ENCODE data around the gene HOXC13.

Gene HOXC13

DNA sequence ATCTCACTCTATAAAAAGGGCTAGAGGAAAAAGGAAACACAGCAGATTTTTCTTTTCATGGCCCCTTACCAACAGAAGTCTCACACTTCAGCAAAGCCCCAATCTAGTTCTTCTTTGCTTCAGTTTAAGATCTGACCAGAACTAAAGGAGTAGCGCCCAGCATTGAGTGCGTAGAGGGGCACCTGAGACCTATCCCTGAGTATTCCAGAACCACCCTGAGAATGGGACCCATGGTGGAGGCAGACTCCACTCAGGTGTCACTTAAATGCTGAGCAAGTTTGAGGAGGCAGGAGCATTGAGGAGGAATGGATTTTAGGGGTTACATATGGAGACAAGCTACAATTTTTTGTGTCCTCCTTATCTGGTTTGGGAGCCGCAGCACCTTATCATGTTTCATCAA lies 32.5 kb downstream of the HOXC13 start:
- DNase-seq (ENCODE audit: low read depth): no peak

DNA sequence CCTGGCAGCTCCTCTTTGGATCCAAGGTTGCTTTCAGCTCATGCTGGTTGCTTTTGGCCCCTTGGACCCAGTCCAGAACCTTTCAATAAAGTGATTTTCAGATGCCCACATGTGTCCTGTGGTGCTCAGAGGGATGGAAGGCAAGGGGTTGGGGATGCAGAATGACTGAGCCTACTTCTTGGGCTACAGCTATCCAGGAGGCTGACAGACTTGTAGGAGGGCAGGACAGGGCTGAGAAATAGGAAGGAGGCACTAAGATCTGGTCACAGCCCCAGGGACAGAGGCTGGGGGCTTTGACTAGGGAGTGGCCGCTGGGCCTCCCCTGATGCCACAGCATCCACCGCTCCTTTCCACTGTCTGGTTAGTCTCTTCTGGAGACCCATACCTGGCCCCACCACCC lies 33.1 kb downstream of the HOXC13 start:
- DNase-seq (ENCODE audit: low read depth): no peak

DNA sequence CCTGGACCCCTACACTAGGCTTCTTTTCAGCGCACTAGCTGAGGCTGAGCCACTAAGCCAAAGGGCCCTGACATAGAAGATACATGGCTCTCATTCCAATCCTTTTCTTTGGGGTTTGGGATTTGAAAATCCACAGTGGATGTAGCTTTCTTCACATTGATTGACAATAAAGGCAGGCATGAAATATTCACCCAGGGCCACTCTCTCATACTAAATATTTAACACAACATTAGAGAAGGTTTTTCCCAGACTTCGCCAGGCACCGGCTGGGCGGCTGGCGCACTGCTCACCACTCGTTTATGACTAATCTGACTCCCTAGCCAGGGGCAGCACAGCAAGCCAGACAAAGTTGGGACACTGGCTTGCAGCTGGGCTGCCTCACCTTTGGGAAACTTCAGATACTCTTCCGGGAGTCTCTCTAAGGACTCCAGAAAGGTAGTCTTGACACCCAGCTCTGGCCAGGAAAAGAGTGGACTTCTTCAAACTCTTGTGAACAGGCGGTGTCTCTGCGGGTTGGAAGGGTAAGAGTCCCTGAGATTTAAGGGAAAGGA lies 33.6 kb downstream of the HOXC13 start:
- DNase-seq (ENCODE audit: low read depth): no peak

DNA sequence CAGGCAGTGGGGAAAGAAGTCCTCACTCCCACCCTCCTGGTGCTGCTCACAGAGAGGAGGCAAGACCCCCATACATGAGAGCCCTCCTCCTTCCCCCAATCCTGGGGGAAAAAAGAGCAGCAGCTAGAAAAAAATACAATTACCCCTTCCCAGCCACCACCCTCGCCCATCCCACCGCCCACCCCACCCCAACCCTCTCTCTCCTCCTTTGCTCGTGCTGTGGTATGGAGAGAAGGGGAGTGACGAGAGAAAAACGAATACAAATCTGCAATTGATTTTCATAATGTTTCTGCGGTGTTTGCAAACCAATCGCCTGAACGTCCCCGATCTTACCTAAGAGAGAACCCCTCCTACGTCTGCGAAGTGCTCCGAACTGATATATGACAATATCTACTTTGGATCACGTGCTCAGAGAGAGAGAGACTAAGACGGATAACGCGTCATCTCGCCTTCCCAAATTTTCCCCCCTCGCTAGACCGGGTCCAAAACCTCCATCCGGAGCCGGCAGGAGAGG lies 34.1 kb downstream of the HOXC13 start, which contains the start of gene HOXC11:
Gene HOXC11, plus strand, starts transcription at position 405 of the 514 bp plus-strand sequence. CDS start 116 bp downstream, outside the sequence.
- DNase-seq (ENCODE audit: low read depth): no peak

DNA sequence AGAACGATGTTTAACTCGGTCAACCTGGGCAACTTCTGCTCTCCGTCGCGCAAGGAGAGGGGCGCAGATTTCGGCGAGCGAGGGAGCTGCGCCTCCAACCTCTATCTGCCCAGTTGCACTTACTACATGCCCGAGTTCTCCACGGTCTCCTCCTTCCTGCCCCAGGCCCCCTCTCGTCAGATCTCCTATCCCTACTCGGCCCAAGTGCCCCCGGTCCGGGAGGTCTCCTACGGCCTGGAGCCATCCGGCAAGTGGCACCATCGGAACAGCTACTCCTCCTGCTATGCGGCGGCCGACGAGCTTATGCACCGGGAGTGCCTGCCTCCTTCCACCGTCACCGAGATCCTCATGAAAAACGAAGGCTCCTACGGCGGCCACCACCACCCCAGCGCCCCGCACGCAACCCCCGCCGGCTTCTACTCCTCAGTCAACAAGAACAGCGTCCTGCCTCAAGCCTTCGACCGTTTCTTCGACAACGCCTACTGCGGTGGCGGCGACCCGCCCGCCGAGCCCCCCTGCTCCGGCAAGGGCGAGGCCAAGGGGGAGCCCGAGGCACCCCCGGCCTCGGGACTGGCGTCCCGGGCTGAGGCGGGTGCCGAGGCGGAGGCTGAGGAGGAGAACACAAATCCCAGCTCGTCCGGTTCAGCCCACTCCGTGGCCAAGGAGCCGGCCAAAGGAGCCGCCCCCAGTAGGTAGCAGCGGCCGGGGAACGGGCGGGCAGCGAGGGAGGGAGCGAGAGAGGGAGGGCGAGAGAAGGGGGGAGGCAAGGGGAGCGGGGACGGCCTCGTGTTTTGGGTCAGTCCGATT lies 34.8 kb downstream of the HOXC13 start:
- no peak for DNase-seq (ENCODE audit: low read depth)

DNA sequence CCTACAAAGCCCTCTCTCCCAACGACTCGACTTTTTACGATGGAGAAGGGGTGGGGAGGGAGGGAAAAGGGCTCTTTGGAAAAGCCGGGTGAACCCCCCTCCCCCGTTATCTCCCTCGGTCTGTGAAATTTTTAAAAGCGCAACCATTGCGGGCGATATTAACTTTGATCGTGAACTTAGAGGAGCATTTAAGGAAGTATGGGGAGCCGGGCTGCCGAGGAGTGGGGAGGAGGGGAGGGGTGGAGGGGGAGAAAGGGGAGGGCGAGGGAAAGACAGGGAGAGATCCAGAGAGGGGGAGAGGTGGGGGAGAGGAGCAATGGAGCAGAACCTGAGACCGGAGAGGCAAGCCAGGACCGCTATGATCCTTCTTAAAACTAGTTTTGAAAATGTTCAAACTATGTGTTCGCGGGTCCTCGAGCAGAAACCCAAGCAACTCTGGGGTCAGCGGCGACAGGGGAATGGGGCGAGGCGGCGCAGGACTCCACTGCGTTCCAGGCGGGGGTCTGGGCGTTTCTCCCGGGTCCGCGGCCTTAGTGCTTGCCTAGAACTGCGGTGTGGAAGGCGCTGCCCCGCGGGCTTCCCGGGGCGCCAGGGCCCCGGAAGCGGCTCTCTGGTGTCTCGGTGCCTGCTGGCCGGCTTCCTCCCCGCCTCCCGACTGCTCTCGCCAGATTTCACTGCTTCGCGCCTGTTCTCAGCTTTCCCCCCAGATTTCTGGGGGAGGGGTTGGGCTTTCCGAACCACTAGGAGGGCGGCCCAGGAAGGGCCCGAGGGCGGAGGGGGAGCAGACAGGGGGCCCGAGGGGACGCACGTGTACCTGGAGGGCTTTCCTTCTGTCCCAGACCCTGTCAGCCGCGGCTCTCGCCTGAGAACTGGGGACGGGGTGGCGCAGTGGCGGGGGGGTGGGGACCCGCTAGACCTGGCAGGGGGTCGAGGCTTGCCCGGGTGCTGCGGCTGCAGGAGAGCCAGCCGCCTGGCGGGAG lies 35.7 kb downstream of the HOXC13 start, which contains the start of gene HOTAIR:
Gene HOTAIR, minus strand, starts transcription at position 871 of the 980 bp plus-strand sequence.
- DNase-seq (ENCODE audit: low read depth): no peak

DNA sequence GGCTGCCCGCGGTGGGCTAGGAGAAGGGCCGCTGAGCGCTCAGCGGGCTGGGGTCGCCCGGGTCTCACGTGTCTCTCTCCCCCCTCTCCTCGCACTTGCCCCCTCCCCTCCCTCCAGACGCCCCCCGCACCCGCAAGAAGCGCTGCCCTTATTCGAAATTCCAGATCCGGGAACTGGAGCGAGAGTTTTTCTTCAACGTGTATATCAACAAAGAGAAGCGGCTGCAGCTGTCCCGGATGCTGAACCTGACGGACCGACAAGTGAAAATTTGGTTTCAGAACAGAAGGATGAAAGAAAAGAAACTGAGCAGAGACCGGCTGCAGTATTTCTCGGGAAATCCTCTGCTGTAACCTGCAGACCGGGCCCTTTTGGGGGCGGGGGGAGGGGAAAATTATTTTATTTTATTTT lies 36.4 kb downstream of the HOXC13 start:
- DNase-seq (ENCODE audit: low read depth): no peak

DNA sequence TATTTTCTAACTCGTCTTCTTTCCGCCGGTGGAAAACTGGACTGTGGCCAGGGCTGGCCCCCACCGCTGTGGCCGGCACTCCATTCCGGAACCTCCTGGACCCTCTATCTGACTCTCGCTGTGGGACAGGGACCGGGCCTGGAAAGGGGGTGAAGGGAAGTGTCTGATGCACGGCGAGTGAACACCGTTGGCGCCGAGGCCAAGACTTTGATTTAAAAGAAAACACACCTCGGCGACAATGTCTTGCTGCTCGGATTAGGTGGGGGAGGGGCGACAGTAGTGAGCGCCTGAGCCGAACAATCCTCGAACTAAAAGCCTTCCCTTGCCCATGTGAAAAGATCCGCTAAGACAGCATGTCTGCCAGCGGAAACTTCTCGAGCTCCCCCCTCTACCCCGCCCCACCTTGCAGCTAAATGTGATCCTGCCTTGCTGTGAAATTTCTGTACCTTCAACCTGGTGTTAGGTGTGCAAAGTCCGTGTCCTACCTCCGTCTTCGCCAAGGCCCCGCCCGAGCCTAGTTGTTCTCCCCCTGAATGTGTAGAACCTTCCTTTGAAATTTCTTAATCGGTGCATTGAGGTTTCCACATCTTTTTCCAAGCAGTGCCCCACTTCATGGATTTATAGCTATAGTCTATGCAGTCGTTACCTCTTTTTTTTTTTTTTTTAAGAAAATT lies 37.0 kb downstream of the HOXC13 start:
- no peak for DNase-seq (ENCODE audit: low read depth)

DNA sequence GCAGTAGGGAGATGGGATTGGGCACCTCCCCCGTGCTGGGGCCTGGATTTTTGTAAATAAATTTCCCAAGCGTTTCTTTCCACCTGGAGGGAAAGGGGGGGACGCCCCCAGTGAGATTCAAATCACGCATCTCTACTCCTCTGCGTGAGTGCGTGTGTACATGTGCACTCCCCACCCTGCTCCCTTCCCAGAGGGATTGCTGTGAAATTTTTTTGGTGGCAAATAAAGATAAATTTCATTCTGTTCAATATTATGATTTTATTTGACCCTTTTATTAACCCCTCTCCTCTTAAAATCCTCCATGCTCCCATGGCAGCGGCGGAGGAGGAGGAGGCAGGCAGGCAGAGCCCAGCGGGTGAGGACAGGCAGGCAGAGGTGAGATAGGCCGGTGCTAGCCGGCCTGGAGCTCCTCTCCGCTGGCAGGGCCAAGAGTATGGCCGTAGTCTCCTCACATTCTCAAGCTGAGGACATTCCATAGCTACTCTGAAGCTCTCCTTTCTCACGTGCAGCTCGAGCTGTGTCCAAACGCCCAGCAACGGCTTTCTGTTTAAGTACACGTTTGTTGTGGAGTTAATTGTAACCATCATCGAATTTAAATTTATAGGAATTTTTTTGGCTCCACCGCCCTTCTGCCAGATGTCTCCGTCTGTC lies 37.7 kb downstream of the HOXC13 start:
- no peak for DNase-seq (ENCODE audit: low read depth)

DNA sequence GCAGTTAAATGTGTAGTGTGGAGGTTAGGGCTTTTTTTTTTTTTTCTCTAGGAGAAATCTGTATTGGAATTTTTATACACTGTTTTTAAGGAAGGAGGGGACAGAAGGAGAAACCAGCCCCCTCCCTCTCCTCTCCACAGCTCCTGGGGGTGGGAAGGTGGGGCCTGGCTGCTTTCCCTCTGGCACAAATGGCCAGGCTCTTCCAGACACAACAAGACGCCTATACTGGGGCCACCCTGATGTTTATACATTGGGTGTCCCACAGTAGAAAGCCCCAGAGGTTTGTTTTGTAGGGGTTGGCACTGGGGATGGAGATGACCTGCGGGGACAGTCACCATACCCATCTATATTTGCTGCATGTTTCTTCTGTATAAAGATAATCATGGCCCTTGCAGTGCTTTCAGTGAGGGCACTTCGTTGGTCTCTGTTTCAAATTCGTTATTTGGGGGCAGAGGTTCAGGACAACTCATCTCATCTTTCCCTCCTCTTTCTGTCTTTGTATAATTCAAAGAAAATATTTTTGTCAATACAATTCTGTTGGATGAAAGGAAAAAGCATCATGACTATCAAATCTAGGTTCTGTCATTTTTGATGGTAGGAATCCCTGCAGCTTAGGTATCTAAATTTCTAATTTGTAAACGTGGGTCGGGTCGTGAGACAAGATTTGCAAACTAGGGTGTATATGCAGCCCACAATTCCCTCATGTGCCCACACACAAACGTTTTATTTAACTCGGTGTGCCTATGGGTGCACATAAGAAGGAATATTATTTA lies 38.4 kb downstream of the HOXC13 start:
- no peak for DNase-seq (ENCODE audit: low read depth)

DNA sequence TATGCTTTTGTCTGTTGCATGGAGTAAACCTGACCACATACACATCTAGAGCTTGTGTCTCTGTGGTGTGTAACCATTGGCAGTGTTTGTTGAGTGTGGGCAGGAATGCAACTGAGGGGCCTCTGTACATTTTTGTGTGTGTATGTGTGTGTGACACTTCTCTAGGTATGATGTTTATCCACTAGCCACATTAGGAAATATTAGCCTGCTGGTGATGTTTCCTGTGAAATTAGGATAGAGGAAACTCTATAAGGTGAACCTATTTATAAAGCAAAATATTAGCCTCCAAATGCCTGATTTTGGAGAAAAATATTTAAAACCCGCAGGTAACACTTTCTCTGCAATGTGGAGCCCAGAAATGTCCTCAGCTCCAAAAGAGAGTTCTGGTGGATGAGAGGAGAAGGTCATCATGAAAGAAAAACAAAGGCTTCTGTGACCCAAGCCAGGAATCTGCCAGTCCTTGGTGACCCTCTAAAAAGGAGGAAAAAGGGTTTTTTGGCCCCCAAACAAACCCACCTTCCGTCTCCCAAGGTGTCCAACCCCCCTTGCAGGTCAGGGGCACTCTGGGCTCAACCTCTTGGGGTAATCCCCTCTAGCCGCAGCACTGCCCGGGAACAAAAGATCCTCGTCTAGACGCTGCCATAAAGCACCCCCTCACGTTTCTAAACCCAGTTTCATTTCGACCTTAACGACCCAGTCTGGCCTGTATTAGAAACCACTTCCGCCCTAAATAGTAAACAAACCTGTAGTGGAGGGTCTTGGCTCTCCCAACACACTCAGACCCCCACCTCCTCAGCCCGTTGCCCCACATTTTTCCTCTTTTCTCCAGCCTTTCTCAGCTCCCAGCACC lies 39.2 kb downstream of the HOXC13 start:
- DNase-seq (ENCODE audit: low read depth): no peak

DNA sequence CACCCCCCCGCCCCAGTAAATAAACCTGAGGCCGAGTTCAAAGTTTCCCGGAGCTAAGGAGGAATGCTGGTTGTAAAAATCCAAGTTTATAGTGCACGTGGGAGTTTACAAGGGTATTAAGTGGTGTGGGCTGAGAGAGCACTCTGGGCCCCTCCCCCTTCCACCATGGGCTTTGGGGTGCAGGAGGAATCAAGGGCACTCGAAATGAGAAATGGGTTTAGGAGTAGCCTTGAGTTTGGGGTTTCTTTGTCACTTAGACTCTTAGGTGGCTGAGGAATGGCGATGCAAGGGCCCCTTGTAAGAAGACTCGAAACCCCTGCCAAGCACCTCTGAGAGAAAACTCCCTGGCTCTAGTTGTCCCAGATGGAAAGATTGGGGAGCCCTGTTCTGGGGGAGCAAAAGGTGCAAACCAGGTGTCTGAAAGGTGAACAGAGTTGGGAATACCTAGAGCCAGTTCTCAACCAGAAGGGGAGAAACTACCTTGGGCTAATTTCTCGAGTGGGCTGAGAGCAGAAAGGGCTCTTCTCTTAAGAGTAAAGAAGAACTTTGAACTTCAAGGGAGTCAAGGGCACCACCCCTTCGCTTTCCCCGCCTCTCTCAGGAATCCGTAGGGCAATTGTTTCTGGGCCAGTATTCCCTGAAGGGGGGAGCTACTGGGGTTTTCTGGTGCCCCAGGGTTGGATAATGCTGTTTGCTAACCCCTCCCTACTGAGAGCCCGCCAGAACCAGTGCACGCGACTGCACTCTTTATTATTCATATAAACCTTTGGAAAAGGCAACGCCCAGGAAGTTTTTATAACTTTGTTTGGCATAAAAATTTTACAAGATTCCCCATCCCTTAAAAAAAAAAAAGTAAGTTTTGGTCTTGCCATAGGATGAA lies 40.1 kb downstream of the HOXC13 start:
- DNase-seq (ENCODE audit: low read depth): no peak

DNA sequence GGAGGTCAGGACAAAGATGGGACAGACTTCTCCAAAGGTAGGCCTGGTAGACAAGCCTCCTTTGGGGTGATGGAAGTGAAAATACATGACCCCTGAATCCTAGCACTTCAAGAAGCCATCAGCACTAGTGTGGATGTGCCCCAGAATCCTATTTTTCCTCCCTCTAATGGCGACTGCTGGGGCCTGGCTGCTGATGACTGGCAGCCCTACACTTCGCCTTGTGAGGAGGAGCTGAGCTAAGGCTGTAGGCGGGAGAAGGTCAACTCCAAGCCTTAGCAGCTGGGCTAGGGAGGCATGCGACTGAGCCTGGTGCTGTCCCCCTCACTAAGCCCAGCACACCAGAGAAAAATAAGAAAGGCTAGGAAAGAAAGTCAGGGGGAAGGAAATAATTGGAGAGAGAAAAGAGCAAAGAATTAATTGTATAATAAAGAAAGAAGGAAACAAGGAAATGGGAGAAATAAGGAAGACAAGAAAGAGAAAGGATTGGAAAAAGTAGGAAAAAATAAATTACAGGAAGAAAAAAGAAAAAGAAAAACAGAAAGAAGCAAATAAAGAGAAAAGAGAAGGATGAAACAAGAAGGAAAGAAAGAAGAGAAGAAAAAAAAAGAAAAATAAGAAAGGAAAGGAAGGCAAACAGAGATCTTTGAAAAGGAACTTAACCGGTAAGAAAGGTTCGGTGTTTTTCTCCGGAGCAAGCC lies 41.6 kb downstream of the HOXC13 start:
- no peak for DNase-seq (ENCODE audit: low read depth)

DNA sequence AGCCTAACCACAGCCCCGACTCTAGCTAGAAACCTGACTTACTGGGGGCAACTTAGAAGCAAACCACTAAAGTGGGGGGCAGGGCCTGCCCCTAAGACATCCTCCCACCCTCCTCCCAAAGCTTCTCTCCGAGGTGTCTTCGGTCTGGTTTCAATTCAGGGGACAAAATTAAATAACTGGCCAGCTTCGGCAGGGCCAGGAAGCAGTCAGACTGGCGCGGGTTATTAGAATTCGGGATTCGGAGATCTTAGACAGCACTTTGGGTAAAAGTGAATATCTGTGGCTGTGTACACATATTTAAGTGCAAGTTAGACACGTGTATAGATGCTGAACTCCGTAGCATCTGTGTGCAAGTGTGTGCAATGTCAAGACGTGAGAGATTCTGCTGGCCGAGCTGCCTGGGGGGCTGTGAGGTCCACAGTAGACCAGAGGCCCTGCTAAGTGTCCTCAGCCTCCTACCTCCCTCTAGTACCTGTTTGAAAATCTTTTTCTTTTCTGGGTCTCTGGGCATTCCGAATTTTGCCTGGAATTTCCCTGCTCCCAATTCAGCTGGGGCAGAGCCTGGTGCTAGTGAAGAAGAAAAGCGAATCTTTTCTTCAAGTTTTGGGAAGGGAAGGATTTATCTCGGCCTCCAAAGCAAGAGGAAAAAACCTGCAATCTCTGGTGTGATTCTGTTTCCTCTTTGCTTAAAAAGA lies 42.3 kb downstream of the HOXC13 start:
- DNase-seq (ENCODE audit: low read depth): no peak

DNA sequence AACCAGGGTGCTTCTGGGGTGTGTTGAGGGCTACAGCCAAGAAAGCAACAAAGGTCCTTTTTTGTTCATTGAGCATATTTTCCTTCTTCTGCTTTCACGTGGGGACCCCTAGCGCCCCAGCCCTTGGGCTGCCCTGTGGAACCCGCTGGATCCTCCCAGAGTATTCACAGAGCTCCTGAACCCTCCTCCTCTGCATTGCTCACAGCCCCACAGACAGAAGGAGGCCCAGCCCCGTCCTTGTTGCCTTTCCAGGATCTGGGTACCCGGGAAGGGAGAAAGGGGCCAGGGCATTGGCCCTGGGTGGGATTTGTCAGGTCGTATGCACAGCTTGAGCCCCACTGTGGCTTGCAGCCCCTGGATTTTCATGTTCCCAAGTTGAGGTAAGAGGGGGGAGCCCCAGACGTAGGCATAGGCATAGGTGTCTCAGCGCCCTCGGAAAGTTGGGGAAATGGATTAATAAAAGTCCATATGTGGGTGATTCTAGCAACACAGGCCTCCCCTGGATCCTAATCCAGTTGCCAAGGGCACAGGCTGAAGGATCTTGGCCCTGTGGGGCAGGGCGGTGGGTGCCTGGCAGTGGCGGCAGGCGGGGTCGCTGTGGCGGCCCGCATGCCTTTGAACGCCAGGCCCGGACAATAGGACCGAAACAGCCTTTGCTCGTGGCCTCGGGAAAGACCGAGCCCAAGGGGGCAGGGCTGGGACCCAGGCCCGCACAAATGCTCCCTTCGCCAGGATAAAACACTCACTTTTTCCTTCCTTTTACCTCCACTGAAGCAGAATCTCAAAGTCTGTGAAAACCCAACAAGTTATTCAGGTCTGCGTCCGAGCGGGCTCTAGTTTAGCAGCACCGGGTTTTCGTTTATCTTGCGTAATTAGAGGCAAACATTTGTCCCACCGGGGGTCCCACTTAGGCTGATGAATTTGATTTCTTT lies 43.3 kb downstream of the HOXC13 start:
- no peak for DNase-seq (ENCODE audit: low read depth)
